Neuronal stem cell (in vitro differentiated cells): Measurements from ENCODE around the gene FAM241A.
"Not testable (repeated sequence)": the region's sequence is repeated elsewhere in the genome, so short reads cannot be mapped to it uniquely, and the experiment has no call there.

Source experiments
- DNase-seq: peaks from one replicate; pipeline ENCODE4 v3.0.0-alpha.2; 2013; ENCODE audit warnings: low spot score
- H2AFZ ChIP-seq: one replicate; pipeline ENCODE4 v1.6.1; 2013; ENCODE audit warnings: mild to moderate bottlenecking, low read length, inconsistent platforms
- H2AK5ac ChIP-seq: 2 replicates; pipeline ENCODE4 v1.6.1; 2013; ENCODE audit warnings: low read depth, mild to moderate bottlenecking, inconsistent platforms, low read length, moderate library complexity, mixed read lengths
- H2BK120ac ChIP-seq: 2 replicates; pipeline ENCODE4 v1.6.1; 2013; ENCODE audit warnings: low read depth, mild to moderate bottlenecking, inconsistent platforms, low read length, moderate library complexity, mixed read lengths
- H2BK12ac ChIP-seq: one replicate; pipeline ENCODE4 v1.6.1; 2013; ENCODE audit warnings: low read length, inconsistent platforms
- H2BK15ac ChIP-seq: 2 replicates; pipeline ENCODE4 v1.6.1; 2013; ENCODE audit warnings: mild to moderate bottlenecking, low read length, inconsistent platforms, mixed read lengths
- H2BK5ac ChIP-seq: one replicate; pipeline ENCODE4 v1.6.1; 2013; ENCODE audit warnings: inconsistent platforms, mild to moderate bottlenecking, low read length, moderate library complexity
- H3K14ac ChIP-seq: one replicate; pipeline ENCODE4 v1.6.1; 2013; ENCODE audit warnings: low read length, inconsistent platforms
- H3K18ac ChIP-seq: 2 replicates; pipeline ENCODE4 v1.6.1; 2013; ENCODE audit warnings: low read length, inconsistent platforms
- H3K23ac ChIP-seq: 2 replicates; pipeline ENCODE4 v1.6.1; 2013; ENCODE audit warnings: low read depth, mild to moderate bottlenecking, mixed read lengths, low read length, inconsistent platforms; ENCODE audit not compliant: poor library complexity
- H3K27ac ChIP-seq: replicated peaks from 3 replicates; pipeline ENCODE4 v1.5.1; 2013; ENCODE audit warnings: low read length, inconsistent platforms
- H3K27me3 ChIP-seq, 3 experiments: 2 replicates each; pipeline ENCODE4 v1.6.1; 2013; ENCODE audit warnings: low read length in 3 of 3, mild to moderate bottlenecking in 2 of 3, inconsistent platforms in 1 of 3, low read depth in 1 of 3, mixed read lengths in 1 of 3, moderate library complexity in 1 of 3; ENCODE audit not compliant: control insufficient read depth in 3 of 3, insufficient read depth in 3 of 3
- H3K36me3 ChIP-seq, 2 donors: replicated peaks in 1 of 2; 2 replicates each; pipeline ENCODE4 v1.6.1; 2013; ENCODE audit warnings: low read length in 2 of 2; ENCODE audit not compliant: control insufficient read depth in 2 of 2, insufficient read depth in 2 of 2
- H3K4ac ChIP-seq: 2 replicates; pipeline ENCODE4 v1.6.1; 2013; ENCODE audit warnings: inconsistent platforms, mild to moderate bottlenecking, low read length, moderate library complexity
- H3K4me1 ChIP-seq, 2 donors: 1 replicate in 1 of 2; 2 replicates in 1 of 2; pipeline ENCODE4 v1.6.1; 2013; ENCODE audit warnings: low read length in 2 of 2, low read depth in 1 of 2; ENCODE audit not compliant: control insufficient read depth in 2 of 2, insufficient read depth in 1 of 2
- H3K4me2 ChIP-seq: one replicate; pipeline ENCODE4 v1.6.1; 2013; ENCODE audit warnings: mild to moderate bottlenecking, low read length, inconsistent platforms; ENCODE audit not compliant: insufficient read depth, poor library complexity, severe bottlenecking
- H3K4me3 ChIP-seq, 2 donors: 2 replicates each; pipeline ENCODE4 v1.5.1; 2013; ENCODE audit warnings: low read length in 2 of 2, mild to moderate bottlenecking in 2 of 2, inconsistent platforms in 1 of 2, moderate library complexity in 1 of 2
- H3K79me1 ChIP-seq: one replicate; pipeline ENCODE4 v1.6.1; 2013; ENCODE audit warnings: low read depth, mild to moderate bottlenecking, inconsistent platforms, low read length, moderate library complexity
- H3K9ac ChIP-seq: one replicate; pipeline ENCODE4 v1.6.1; 2013; ENCODE audit warnings: mild to moderate bottlenecking, low read depth, low read length, inconsistent platforms; ENCODE audit not compliant: poor library complexity
- H3K9me3 ChIP-seq, 2 donors: replicated peaks in 1 of 2; 2 replicates each; pipeline versions ENCODE3 to v1.6.1; 2013; ENCODE audit warnings: low read length in 2 of 2, mild to moderate bottlenecking in 2 of 2, inconsistent platforms in 1 of 2, low read depth in 1 of 2, mixed read lengths in 1 of 2, moderate library complexity in 1 of 2; ENCODE audit not compliant: control insufficient read depth in 2 of 2, insufficient read depth in 1 of 2
- H4K8ac ChIP-seq: one replicate; pipeline ENCODE4 v1.6.1; 2013; ENCODE audit warnings: low read depth, mild to moderate bottlenecking, inconsistent platforms, low read length, moderate library complexity
- H4K91ac ChIP-seq: one replicate; pipeline ENCODE4 v1.6.1; 2013; ENCODE audit warnings: low read length, low read depth, mild to moderate bottlenecking, inconsistent platforms; ENCODE audit not compliant: poor library complexity
- WGBS, 2 donors: extraction: QIAGEN DNeasy Blood & Tissue Kit; methylation state at CpG; one replicate each; pipeline ENCODE4 v1.1.7; 2013; ENCODE audit warnings: missing lambda C conversion rate in 2 of 2, mixed read lengths in 1 of 2; ENCODE audit not compliant: insufficient read length in 2 of 2, insufficient replicate concordance in 1 of 2; ENCODE audit errors: extremely low coverage in 2 of 2; 5-methylcytosine and 5-hydroxymethylcytosine counted together

Gene FAM241A

DNA sequence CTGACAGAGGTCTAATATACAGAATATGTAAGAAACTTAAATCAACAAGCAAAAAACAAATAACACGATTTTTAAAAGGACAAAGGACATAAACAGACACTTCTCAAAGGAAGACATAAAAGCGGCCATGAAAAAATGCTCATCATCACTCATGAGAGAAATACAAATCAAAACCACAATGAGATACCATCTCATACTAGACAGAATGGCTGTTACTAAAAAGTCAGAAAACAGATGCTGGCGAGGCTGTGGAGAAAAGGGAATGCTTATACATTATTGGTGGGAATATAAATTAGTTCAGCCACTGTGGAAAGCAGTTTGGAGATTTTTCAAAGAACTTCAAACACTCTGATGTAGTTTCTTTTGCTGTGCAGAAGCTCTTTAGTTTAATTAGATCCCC, 33.5 kb downstream of the FAM241A start:
- not testable (repeated sequence) for H3K36me3 ChIP-seq, H4K91ac ChIP-seq, H3K27ac ChIP-seq, H2BK12ac ChIP-seq, H3K4me3 ChIP-seq, DNase-seq, H3K18ac ChIP-seq, H3K4me2 ChIP-seq, H2AK5ac ChIP-seq, H2BK5ac ChIP-seq, H3K9me3 ChIP-seq, H2BK15ac ChIP-seq, H3K9ac ChIP-seq, H2BK120ac ChIP-seq, H3K23ac ChIP-seq, H3K79me1 ChIP-seq, H2AFZ ChIP-seq, H4K8ac ChIP-seq, H3K4me1 ChIP-seq, H3K4ac ChIP-seq, H3K27me3 ChIP-seq, H3K14ac ChIP-seq
- no CpG with 5 or more reads among the region's 3 CpGs for WGBS, 2 donors

DNA sequence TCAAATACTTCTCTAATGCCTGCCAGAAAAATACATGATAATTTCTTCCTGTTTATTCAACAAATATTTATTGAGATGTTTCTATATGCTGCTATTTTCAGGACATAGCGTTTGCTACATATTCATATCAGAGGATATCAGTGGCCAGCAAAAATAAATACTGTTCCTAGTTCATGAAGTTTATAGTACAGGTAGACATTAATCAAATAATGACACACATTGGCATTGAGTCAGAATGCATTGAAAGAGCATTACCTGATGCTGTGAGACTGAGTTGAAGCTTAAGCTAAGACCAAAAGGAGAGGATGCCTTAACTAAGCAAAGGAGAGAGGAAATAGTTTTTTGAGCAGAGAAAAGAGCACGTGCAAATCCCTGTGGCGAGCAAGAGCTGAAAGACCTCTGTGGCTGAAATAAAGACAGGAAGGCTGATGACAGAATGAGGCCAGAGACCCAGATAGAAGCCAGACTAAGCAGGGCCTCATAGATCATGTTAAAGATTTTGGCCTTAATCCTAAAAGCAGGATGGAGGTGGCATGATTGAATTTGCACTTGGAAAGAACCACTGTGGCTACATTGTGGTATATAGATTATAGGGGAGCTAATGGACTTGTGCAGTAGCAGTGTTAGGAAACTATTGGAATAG, 36.2 kb downstream of the FAM241A start:
- Histone ChIP-seq H2BK15ac (no peak overlapping the region), H3K23ac (no peak overlapping the region), H3K4me3 (no peak overlapping the region), H3K4ac (no peak overlapping the region), H3K4me1 (no peaks in the 10 kb centered on the region), H2BK120ac (no peak overlapping the region), H3K27me3 (no peaks in the 10 kb centered on the region), H4K8ac (no peak overlapping the region), H3K4me2 (no peak overlapping the region), H2AFZ (no peak overlapping the region), H3K9ac (no peak overlapping the region), H3K14ac (no peak overlapping the region), H2AK5ac (no peak overlapping the region), H3K27ac (no peak overlapping the region), H2BK12ac (no peak overlapping the region), H2BK5ac (no peak overlapping the region), H3K36me3 (no peaks in the 10 kb centered on the region), H3K9me3 (no peaks in the 10 kb centered on the region), H3K79me1 (no peaks in the 10 kb centered on the region), H4K91ac (no peak overlapping the region), H3K18ac (no peak overlapping the region)
- WGBS, 2 donors = no CpG with 5 or more reads among the region's 3 CpGs
- DNase-seq = no peak

DNA sequence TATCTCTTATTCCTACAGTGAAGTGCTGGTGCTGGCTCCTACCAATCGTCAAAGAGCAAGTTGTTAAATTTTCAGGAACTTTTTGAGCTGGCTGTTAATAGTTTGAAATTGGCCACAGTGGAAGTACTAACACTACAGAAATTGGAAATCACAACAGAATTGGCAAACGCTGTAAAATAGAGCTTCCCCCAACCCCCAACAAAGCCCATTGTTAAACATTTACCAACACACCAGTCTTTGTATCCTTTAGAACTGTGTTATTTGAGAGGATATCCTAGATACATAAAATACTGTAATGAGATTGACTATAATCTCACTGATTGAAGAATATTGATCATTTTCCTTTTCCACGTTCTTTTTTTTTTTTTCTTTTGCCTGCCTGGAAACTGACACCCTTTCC, 37.4 kb downstream of the FAM241A start:
- Histone ChIP-seq H2BK120ac (no peak overlapping the region), H2AK5ac (no peak overlapping the region), H2BK5ac (no peak overlapping the region), H3K4me2 (no peak overlapping the region), H4K91ac (no peak overlapping the region), H3K36me3 (no peaks in the 10 kb centered on the region), H3K4me3 (no peak overlapping the region), H2BK12ac (no peak overlapping the region), H3K14ac (no peak overlapping the region), H3K4ac (no peak overlapping the region), H4K8ac (no peak overlapping the region), H3K23ac (no peak overlapping the region), H3K27ac (no peak overlapping the region), H3K9ac (no peak overlapping the region), H2AFZ (no peak overlapping the region), H3K18ac (no peak overlapping the region), H2BK15ac (no peak overlapping the region), H3K27me3 (no peaks in the 10 kb centered on the region), H3K9me3 (no peaks in the 10 kb centered on the region), H3K4me1 (no peaks in the 10 kb centered on the region), H3K79me1 (no peaks in the 10 kb centered on the region)
- no CpG with 5 or more reads among the region's 3 CpGs for WGBS, 2 donors
- no peak for DNase-seq

DNA sequence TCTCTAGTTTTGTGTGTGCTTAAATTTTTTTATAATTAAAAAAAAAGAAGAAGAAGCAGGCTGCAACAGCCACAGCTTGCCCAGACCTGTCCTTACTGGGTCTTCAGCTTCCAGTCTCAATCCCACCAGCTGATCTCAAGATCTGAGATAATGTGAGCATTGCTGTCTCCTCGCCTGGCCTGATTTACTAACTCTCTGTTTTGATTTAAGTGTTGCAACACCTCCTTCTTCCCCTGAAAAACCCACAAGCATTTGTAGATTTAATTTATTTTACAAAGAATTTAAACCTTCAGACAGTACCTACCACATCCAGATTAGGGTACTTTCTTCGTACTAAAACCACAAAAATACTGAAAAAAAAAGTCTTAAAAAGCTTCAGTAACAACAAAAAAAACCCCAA, 38.0 kb downstream of the FAM241A start:
- H3K23ac ChIP-seq = no peak overlapping the region
- no peak overlapping the region for H3K4me3 ChIP-seq
- no peak overlapping the region for H2BK120ac ChIP-seq
- no peaks in the 10 kb centered on the region for H3K27me3 ChIP-seq
- no peak overlapping the region for H2BK5ac ChIP-seq
- no peak overlapping the region for H3K18ac ChIP-seq
- no peak overlapping the region for H3K14ac ChIP-seq
- no peak overlapping the region for H3K9ac ChIP-seq
- H4K8ac ChIP-seq = no peak overlapping the region
- no CpG with 5 or more reads among the region's 2 CpGs for WGBS, 2 donors
- H2BK12ac ChIP-seq = no peak overlapping the region
- H2BK15ac ChIP-seq = no peak overlapping the region
- H2AFZ ChIP-seq = no peak overlapping the region
- H3K4me1 ChIP-seq = no peaks in the 10 kb centered on the region
- no peak overlapping the region for H4K91ac ChIP-seq
- H3K9me3 ChIP-seq = no peaks in the 10 kb centered on the region
- H3K36me3 ChIP-seq = no peaks in the 10 kb centered on the region
- H2AK5ac ChIP-seq = no peak overlapping the region
- no peak overlapping the region for H3K27ac ChIP-seq
- no peak for DNase-seq
- no peak overlapping the region for H3K4ac ChIP-seq
- no peak overlapping the region for H3K4me2 ChIP-seq
- no peaks in the 10 kb centered on the region for H3K79me1 ChIP-seq
